A673 (cell line): ENCODE measurements around the gene ITCH. TPM values are rescaled to one million over a fixed set of nuclear protein-coding genes. Genes with fewer than 3 reads are reported as not detected.

Experiments
- BruUV-seq: library from RNA; stranded (reverse); fragments of 400-500 nt; replicated peaks from 2 replicates; lab custom pipeline; 2021; lab: Mats Ljungman, UMichigan
- CTCF ChIA-PET: fragments of 300-600 bp; sonication (Branson Sonifier 250); formaldehyde crosslinking; loops from one replicate; lab custom pipeline; 2022; ENCODE audit warnings: antibody characterized with exemption; lab: Charles Lee
- POLR2A ChIA-PET: fragments of 300-600 bp; sonication (Branson Sonifier 250); formaldehyde crosslinking; loops from one replicate; lab custom pipeline; 2022; ENCODE audit warnings: antibody characterized with exemption; ENCODE audit not compliant: low non-redundant PET; lab: Charles Lee
- DNase-seq: peaks from one replicate; pipeline ENCODE4 v3.0.0-alpha.2; 2015; ENCODE audit warnings: low spot score
- H3K27ac ChIP-seq: fragments of 200-600 bp; sonication (generic); 2 replicates; pipeline ENCODE4 v1.5.1; 2016; ENCODE audit warnings: mixed run types, low read depth, mild to moderate bottlenecking, mixed read lengths, antibody characterized with exemption, low read length; ENCODE audit not compliant: poor library complexity, severe bottlenecking
- H3K27me3 ChIP-seq: fragments of 200-600 bp; sonication (generic); replicated peaks from 2 replicates; pipeline ENCODE4 v1.6.1; 2017; ENCODE audit warnings: mixed run types, low read depth, mild to moderate bottlenecking, mixed read lengths, antibody characterized with exemption, low read length; ENCODE audit not compliant: insufficient read depth, poor library complexity
- H3K36me3 ChIP-seq: fragments of 200-600 bp; sonication (generic); 2 replicates; pipeline ENCODE4 v1.6.1; 2016; ENCODE audit warnings: mixed run types, mild to moderate bottlenecking, mixed read lengths, antibody characterized with exemption, low read length; ENCODE audit not compliant: insufficient read depth, poor library complexity, severe bottlenecking
- H3K4me1 ChIP-seq: fragments of 200-600 bp; sonication (generic); 2 replicates; pipeline ENCODE4 v1.6.1; 2017; ENCODE audit warnings: mixed run types, mild to moderate bottlenecking, mixed read lengths, antibody characterized with exemption, low read length; ENCODE audit not compliant: insufficient read depth, poor library complexity, severe bottlenecking
- H3K4me3 ChIP-seq: fragments of 200-600 bp; sonication (generic); 2 replicates; pipeline ENCODE4 v1.5.1; 2016; ENCODE audit warnings: low read depth, mixed run types, mild to moderate bottlenecking, mixed read lengths, low read length; ENCODE audit not compliant: poor library complexity, severe bottlenecking
- H3K9me3 ChIP-seq: fragments of 200-600 bp; sonication (generic); 2 replicates; pipeline ENCODE4 v1.6.1; 2016; ENCODE audit warnings: mixed run types, low read depth, mild to moderate bottlenecking, mixed read lengths, antibody characterized with exemption, low read length; ENCODE audit not compliant: poor library complexity, severe bottlenecking
- EZH2 ChIP-seq: fragments of 200-600 bp; sonication (generic); IDR thresholded peaks from 2 replicates; pipeline ENCODE4 v1.6.1; 2017; ENCODE audit warnings: borderline replicate concordance, low read depth, mild to moderate bottlenecking, mixed read lengths, antibody characterized with exemption, low read length; ENCODE audit not compliant: poor library complexity, severe bottlenecking
- intact Hi-C: fragments of 100-400 bp; cut with micrococcal nuclease; formaldehyde crosslinking; loops from one replicate; pipeline ENCODE4 v1.10.0; 2022; ENCODE audit not compliant: unreplicated experiment
- total RNA-seq: library from RNA; stranded (reverse); gene quantifications from 2 replicates; pipeline ENCODE4 v1.2.3, GENCODE V29; 2021
- TF ChIP-seq, protein P1 (sequence below): fragments of 300-800, 200-600 bp; sonication (generic); conservative IDR thresholded peaks from 2 replicates; pipeline ENCODE4 v1.5.1; 2017; ENCODE audit warnings: low read depth, mild to moderate bottlenecking, antibody characterized with exemption, low read length, moderate library complexity, mixed read lengths

ITCH gene
- total RNA-seq, 1 experiment from 2014 or later, result 56.2 TPM

DNA sequence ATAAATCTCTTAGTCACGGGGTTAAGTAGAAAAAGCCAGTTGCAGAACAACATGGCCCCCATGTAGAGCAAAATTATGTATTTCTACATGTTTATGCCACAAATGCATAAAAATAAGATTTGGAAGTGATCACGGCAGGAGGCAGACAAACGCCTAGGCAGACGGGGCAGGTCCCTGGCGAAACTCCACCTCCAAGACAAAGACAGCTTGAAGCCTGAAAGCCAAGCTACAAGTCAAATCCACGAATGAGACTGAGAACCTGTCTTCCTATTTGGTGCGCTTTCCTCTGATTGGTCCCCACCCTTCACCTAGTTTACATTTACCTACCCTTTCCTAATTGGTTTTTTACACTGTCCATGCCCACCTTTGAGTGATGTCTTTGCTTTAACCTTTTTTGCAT, 31.2 kb upstream of the ITCH start:
- H3K4me3 ChIP-seq, result no peak overlapping the region
- TF ChIP-seq, protein P1, sequence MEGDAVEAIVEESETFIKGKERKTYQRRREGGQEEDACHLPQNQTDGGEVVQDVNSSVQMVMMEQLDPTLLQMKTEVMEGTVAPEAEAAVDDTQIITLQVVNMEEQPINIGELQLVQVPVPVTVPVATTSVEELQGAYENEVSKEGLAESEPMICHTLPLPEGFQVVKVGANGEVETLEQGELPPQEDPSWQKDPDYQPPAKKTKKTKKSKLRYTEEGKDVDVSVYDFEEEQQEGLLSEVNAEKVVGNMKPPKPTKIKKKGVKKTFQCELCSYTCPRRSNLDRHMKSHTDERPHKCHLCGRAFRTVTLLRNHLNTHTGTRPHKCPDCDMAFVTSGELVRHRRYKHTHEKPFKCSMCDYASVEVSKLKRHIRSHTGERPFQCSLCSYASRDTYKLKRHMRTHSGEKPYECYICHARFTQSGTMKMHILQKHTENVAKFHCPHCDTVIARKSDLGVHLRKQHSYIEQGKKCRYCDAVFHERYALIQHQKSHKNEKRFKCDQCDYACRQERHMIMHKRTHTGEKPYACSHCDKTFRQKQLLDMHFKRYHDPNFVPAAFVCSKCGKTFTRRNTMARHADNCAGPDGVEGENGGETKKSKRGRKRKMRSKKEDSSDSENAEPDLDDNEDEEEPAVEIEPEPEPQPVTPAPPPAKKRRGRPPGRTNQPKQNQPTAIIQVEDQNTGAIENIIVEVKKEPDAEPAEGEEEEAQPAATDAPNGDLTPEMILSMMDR, result no peak
- no peak for TF ChIP-seq EZH2
- intact Hi-C loops, result no loop called here

DNA sequence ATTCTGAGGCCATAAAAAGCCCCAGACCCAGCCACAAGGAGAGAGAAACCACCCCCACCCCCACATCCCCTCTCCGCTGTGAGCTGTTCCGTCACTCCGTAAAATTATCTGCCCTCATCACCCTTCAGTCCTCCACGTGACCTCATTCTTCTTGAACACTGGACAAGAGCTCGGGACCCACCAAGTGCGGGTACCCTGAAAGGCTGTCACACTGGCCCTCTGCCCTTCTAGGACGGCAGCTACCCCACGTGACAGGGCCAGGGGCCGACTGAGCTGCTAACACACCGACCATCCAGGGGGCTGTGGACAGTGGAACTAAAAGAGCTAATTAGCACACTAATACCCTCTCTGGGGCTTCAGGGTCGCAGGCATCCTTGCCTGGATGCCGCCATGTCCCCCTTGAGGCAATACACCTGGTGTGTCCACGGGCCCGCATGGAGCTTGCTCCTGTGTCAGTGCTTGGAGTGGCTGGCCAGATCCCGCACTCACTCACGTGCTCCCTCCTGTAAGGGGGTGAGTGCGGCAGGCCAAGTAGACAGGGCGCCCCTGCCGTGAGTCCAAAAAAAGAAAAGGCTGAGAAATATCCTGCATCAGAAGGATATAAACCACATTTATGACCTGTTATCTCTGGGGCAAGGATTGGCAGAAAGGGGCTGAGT, 30.7 kb upstream of the ITCH start:
- H3K27me3 ChIP-seq, result no peaks in the 10 kb centered on the region
- no peak overlapping the region for H3K4me3 ChIP-seq
- DNase-seq, result no peak
- H3K9me3 ChIP-seq, result no peaks in the 10 kb centered on the region
- no TSS peak for BruUV-seq
- no peak for TF ChIP-seq EZH2
- TF ChIP-seq, protein P1, result no peak
- no peak overlapping the region for H3K27ac ChIP-seq
- no peaks in the 10 kb centered on the region for H3K4me1 ChIP-seq
- intact Hi-C loops, result no loop called here
- CTCF ChIA-PET, result no interaction called here
- H3K36me3 ChIP-seq, result no peaks in the 10 kb centered on the region
- POLR2A ChIA-PET, result no interaction called here

More for the DNA sequence above, 31.2 kb upstream of the ITCH start:
- DNase-seq, result no peak
- no peaks in the 10 kb centered on the region for H3K4me1 ChIP-seq
- BruUV-seq, result no TSS peak
- ChIA-PET POLR2A (no interaction called here), CTCF (no interaction called here)
- no peaks in the 10 kb centered on the region for H3K9me3 ChIP-seq
- no peaks in the 10 kb centered on the region for H3K27me3 ChIP-seq
- no peak overlapping the region for H3K27ac ChIP-seq
- H3K36me3 ChIP-seq, result no peaks in the 10 kb centered on the region

DNA sequence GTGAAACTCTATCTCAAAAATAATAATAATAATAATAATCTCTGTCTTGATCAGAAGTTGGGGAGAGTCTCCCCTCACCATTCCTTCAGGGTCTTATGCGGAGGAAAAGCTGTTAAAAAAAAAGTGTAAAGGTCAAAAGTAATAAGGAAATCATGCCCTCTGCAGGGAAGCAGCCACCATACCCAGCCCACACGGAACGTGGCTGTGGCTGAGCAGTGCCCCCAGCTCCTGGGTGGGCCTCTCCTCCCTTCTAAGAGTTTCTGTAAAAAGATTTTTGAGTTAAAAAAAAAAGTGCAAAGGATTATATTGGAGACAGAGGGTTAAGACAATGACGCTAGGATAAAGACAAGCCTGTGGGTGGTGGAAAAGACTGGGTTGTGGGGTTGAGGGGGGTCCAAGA, 29.3 kb upstream of the ITCH start:
- CTCF ChIA-PET, result interaction anchor here (1.6 kb wide), 1 partner anchor 21 kb away, joined by 5 read pairs; no protein-coding TSS in a partner anchor
- TF ChIP-seq, protein P1, result no peak
- no peak for TF ChIP-seq EZH2
- BruUV-seq, result no TSS peak

More for the DNA sequence above, 29.3 kb upstream of the ITCH start:
- Histone ChIP-seq H3K4me3 (no peak overlapping the region), H3K9me3 (no peaks in the 10 kb centered on the region), H3K36me3 (no peaks in the 10 kb centered on the region), H3K27ac (no peak overlapping the region), H3K4me1 (no peaks in the 10 kb centered on the region), H3K27me3 (no peaks in the 10 kb centered on the region)
- intact Hi-C loops, result no loop called here
- DNase-seq, result no peak
- POLR2A ChIA-PET, result no interaction called here
